GM10248 (cell line): ENCODE data around the gene BCL6B.

Experiments used
- CTCF ChIA-PET: fragments of 300-600 bp; sonication (Branson Sonifier 250); formaldehyde crosslinking; extraction: SDS; loops from one replicate; lab custom pipeline; 2021; ENCODE audit warnings: antibody characterized with exemption; lab: Yijun Ruan, JAX
- POLR2A ChIA-PET: fragments of 350-650 bp; sonication (Branson Sonifier 250); formaldehyde crosslinking; extraction: SDS; loops from one replicate; lab custom pipeline; 2020; ENCODE audit warnings: antibody characterized with exemption; lab: Yijun Ruan, JAX
- DNase-seq: peaks from one replicate; pipeline ENCODE4 v3.0.0; 2012; ENCODE audit errors: extremely low spot score
- TF ChIP-seq, protein P1 (sequence below): IDR thresholded peaks from 2 replicates; pipeline ENCODE4 v1.5.1; 2012; ENCODE audit warnings: mild to moderate bottlenecking, low read depth; ENCODE audit errors: extremely low read depth, missing control alignments, control extremely low read depth

BCL6B gene

DNA sequence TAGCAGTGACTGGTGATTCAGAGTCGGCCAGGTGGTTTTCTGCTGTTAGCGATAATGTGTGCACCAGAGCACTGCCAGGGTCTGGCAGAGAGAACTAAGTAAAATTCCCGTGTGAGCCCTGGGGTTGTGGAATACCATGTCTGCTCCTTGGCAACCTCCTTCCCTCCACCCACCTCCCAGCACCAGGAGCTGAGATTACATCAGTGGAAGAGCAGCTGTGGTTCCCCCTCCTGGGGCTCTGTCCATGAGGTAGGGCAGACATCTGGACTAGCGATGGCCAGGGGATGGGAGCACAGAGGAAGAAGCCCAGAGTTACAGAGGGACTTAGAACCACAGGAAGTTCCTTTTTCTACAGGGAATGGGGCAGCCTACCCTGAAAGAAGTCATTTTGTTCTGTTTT is 41.4 kb downstream of the BCL6B start:
- TF ChIP-seq, protein P1, sequence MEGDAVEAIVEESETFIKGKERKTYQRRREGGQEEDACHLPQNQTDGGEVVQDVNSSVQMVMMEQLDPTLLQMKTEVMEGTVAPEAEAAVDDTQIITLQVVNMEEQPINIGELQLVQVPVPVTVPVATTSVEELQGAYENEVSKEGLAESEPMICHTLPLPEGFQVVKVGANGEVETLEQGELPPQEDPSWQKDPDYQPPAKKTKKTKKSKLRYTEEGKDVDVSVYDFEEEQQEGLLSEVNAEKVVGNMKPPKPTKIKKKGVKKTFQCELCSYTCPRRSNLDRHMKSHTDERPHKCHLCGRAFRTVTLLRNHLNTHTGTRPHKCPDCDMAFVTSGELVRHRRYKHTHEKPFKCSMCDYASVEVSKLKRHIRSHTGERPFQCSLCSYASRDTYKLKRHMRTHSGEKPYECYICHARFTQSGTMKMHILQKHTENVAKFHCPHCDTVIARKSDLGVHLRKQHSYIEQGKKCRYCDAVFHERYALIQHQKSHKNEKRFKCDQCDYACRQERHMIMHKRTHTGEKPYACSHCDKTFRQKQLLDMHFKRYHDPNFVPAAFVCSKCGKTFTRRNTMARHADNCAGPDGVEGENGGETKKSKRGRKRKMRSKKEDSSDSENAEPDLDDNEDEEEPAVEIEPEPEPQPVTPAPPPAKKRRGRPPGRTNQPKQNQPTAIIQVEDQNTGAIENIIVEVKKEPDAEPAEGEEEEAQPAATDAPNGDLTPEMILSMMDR: no peak
- CTCF ChIA-PET: interaction anchor here (2.2 to 2.5 kb wide), 2 partner anchors 12 to 72 kb away, joined by 7 to 9 read pairs; no protein-coding TSS in a partner anchor
- POLR2A ChIA-PET: no interaction called here
- DNase-seq: no peak

GRCh38 chr17:7067198-7067597 is 44.3 kb downstream of the BCL6B start:
- ChIA-PET POLR2A (no interaction called here), CTCF (no interaction called here)
- DNase-seq: no peak
- TF ChIP-seq, protein P1: no peak

- POLR2A ChIA-PET: no interaction called here
- DNase-seq: no peak
- CTCF ChIA-PET: no interaction called here
- TF ChIP-seq, protein P1: no peak
Observed at GRCh38 chr17:7068268-7068667, 45.4 kb downstream of the BCL6B start.

DNA sequence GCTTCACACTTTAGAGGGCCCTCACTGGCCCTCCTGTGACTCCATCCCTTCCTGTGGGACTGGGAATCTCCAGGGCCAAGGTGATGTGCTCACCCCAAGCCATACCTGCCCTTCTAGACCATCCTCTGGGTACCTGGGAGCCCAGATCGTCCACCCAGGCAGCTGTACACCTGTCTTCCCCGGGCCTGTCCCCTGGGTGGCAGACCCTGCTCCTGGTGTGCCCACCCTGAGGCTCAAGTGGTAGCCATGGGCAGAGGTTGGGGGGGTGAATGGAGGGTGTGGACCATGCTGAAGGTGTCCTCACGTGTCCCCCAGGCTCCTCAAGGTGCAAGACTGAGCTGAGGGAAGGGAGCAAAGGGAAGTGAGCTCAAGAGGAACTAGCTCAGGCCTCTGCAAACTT is 47.9 kb downstream of the BCL6B start:
- CTCF ChIA-PET: interaction anchor here (1.0 to 2.3 kb wide), 3 partner anchors 15 to 107 kb away, joined by 3 to 7 read pairs (median 4); no protein-coding TSS in a partner anchor
- no peak for DNase-seq
- TF ChIP-seq, protein P1: no peak
- POLR2A ChIA-PET: no interaction called here

- TF ChIP-seq, protein P1: no peak
- ChIA-PET CTCF (interaction anchor here (0.8 to 2.3 kb wide), 4 partner anchors 13 to 84 kb away, joined by 3 to 7 read pairs (median 4); no protein-coding TSS in a partner anchor), POLR2A (no interaction called here)
Observed at GRCh38 chr17:7072406-7072805, 49.6 kb downstream of the BCL6B start.

DNA sequence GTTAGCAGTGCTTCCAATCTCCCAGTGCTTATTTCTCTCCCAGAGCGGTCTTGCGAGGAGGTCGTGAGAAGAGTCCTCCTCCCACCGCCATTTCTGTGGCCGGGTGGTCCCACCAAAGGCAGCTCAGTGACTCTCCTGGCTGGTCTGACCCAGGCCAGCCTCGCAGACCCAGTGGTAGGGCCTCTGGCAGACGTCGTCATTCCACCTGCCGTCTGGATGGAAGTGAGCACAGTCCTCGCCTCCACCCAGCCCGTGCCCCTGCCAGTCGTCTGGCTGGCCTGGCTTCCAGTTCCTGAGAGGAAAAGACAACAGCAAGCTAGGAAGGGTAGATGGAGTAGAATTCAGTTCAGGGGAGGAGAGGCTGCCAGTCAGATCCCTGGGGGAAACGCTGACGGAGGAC is 52.1 kb downstream of the BCL6B start:
- ChIA-PET POLR2A (no interaction called here), CTCF (interaction anchor here (0.7 to 1.6 kb wide), 6 partner anchors 23 to 222 kb away, joined by 3 to 4 read pairs (median 3); no protein-coding TSS in a partner anchor)
- no peak for DNase-seq
- TF ChIP-seq, protein P1: no peak

More at GRCh38 chr17:7072406-7072805, 49.6 kb downstream of the BCL6B start:
- DNase-seq: no peak
